GM12801 (cell line): ENCODE measurements around the gene KRTAP10-8.

ENCODE experiments used
- TF ChIP-seq, protein P1 (sequence below): IDR thresholded peaks from one replicate; pipeline ENCODE4 v1.5.1; 2011; ENCODE audit warnings: control low read depth; ENCODE audit not compliant: insufficient read length; ENCODE audit errors: extremely low read depth

The KRTAP10-8 gene

DNA sequence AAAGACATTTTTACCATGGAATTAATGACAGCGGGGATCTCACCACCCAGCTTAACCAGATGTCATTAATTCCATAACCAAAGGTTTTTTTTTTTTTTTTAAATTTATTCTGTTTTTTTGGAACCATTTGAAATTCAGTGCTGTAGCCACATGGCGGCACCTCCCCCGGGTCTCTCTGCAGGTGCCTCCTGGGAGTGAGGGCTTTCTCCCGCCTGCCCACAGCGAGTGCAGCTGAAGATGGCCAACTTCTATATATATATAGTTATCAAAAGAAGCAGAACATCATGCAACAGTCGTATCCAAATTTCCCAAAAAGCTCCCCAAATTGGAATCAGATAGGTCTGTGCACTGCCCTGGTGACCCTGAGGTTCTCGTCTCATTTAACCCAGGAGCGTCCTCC is 3.6 kb downstream of the KRTAP10-8 start:
- TF ChIP-seq, protein P1, sequence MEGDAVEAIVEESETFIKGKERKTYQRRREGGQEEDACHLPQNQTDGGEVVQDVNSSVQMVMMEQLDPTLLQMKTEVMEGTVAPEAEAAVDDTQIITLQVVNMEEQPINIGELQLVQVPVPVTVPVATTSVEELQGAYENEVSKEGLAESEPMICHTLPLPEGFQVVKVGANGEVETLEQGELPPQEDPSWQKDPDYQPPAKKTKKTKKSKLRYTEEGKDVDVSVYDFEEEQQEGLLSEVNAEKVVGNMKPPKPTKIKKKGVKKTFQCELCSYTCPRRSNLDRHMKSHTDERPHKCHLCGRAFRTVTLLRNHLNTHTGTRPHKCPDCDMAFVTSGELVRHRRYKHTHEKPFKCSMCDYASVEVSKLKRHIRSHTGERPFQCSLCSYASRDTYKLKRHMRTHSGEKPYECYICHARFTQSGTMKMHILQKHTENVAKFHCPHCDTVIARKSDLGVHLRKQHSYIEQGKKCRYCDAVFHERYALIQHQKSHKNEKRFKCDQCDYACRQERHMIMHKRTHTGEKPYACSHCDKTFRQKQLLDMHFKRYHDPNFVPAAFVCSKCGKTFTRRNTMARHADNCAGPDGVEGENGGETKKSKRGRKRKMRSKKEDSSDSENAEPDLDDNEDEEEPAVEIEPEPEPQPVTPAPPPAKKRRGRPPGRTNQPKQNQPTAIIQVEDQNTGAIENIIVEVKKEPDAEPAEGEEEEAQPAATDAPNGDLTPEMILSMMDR, result no peak

DNA sequence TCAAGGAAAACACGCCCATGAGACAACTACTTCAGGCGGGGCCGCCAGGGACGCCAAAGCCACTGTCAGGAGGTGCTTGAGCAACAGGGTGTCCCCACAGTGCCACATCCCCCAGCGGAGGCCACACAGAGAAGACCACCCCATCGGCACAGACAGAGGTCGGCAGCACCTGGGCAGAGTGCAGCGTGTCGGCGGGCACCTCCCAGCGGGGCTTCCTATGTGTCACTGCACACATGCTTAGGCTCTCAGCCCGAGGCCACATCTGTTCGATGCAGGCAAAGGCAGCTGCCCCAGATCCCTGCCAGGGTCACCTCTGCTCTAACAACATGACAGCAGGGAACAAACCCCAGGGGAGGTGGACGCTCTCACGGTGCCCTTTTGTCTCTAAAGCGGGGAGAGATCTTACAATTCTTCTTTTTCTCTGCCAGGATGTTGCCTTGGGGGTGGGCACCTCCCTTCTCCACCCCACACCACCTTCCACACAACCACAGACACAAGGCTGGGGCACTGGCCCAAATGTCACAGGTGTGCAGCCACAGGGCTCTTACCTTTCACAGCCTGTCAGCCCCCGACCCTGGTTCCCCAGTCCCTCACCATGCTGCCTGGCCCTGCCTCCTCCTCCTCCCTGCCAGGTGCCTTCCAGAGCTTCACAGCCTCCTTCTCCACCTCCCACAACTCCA is 4.2 kb downstream of the KRTAP10-8 start:
- TF ChIP-seq, protein P1, result no peak

DNA sequence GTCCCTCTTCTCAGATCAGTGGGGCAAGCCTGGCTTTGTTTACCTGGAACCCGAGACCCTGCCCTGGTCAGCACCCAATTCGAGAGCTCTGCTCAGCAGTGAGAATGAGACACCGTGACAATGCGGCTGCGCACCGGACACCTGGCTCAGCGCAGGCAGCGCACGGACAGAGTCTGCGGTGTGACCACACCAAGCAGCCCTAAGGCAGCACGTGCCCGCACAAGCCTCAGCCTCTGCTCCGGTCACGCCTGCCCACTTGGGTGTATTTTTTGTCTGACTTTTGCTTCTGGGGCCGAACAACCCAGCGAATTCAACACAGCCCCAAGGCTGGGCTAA is 4.7 kb downstream of the KRTAP10-8 start:
- TF ChIP-seq, protein P1, result no peak

DNA sequence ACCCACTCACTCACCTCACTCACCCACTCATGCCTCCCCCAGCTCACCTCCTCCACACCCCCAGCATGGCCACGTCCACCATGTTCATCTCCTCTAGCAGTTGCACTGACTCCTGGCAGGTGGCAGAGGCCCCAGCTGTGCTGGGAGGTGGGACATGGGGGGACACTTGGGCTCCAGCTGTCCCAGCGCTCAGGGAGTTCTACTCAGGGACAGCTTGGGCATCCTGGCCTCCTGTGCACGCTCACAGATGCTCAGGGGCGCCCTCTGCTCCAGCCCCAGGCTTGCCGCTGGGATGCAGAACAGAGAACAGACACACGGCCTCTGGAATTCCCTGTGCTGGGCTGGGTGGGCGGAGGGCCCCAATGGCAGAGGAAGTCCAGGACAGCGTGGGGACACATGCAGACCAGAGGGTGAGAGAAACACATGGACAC is 5.2 kb downstream of the KRTAP10-8 start:
- TF ChIP-seq, protein P1, result no peak

DNA sequence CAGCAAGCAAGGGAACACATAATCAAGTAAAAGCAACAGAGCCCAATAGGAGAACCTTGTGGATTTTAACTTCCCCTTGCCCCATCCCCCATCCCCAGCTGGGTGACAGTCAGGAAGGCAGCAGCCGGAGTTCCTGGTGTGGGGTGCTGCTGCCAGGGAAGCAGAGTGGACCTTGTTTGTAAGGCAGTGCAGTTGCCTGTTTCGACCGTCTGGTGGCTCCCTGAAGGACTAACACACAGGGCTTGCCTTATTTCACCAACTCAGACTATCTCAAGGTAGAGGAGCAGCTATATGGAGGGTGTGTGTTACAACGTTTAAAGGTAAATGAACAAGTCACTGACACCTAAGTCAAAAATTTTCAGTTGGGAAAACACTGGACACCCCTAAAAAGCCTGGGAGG is 6.6 kb downstream of the KRTAP10-8 start:
- TF ChIP-seq, protein P1, result no peak

DNA sequence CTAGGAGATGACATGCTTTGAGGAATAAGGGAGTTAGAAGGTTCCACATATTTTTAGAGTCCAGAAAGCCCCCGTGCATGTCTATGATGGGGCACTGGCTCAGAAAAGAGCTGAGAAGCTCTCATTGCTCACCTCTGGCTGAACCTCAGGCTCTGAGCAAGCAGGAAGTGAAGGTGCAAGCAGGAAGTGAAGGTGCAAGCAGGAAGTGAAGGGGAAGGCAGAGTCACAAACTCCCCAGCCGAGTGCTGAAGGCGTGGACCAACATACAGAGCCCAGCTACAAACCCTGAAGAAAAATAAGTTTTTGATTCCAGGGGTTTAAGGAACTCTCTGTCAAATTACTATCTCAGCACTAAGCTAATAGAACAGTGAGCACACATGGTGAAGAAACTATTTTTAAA is 7.0 kb downstream of the KRTAP10-8 start:
- TF ChIP-seq, protein P1, result no peak

DNA sequence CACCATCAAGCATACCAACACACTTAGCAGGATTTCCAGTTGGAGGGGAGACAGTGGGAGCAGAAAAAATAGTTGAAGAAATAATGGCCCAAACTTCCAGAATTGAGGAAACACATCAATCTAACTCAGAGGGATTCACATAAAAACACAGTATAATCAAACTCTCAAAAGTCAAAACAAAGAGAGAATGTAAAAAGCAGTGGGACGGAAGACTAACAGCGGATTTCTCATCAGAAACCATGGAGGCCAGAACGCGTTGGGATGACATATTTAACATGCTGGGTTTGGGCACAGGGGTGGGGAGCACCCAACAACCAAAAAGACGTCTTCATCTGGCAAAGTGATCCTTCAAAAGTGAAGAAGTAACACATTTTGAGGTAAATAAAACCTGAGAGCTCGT is 8.0 kb downstream of the KRTAP10-8 start:
- TF ChIP-seq, protein P1, result no peak
